GM12891 (cell line): Measurements from ENCODE around the gene GLCCI1.
"Not testable (repeated sequence)": the region's sequence is repeated elsewhere in the genome, so short reads cannot be mapped to it uniquely, and the experiment has no call there.

Experiments used
- DNase-seq: peaks from one replicate; pipeline ENCODE4 v3.0.0; 2011; ENCODE audit warnings: low spot score; ENCODE audit not compliant: insufficient read length
- FAIRE-seq: peaks from 2 replicates; lab custom pipeline; 2011; peaks lifted over from hg19 to GRCh38; lab: Jason Lieb, UNC
- PAX5 ChIP-seq: IDR thresholded peaks from 2 replicates; pipeline ENCODE4 v1.6.1; 2011; ENCODE audit warnings: low read length, moderate library complexity, mild to moderate bottlenecking; ENCODE audit not compliant: insufficient read depth, severe bottlenecking
- POLR2A ChIP-seq: IDR thresholded peaks from 2 replicates; pipeline ENCODE4 v1.6.1; 2011; ENCODE audit warnings: low read depth, low read length, control low read depth
- POLR2AphosphoS5 ChIP-seq: IDR thresholded peaks from 2 replicates; pipeline ENCODE4 v1.6.1; 2011; ENCODE audit warnings: low read depth, low read length, control low read depth
- POU2F2 ChIP-seq: IDR thresholded peaks from 2 replicates; pipeline ENCODE4 v1.6.1; 2011; ENCODE audit warnings: low read depth, mild to moderate bottlenecking, control low read depth, low read length, moderate library complexity
- SPI1 ChIP-seq: IDR thresholded peaks from 2 replicates; pipeline ENCODE4 v1.6.1; 2011; ENCODE audit warnings: low read depth, low read length, control low read depth
- TAF1 ChIP-seq: IDR thresholded peaks from 2 replicates; pipeline ENCODE4 v1.6.1; 2011; ENCODE audit warnings: low read depth, low read length, control low read depth

GLCCI1 gene

GRCh38 chr7:8082762-8083161 lies 114.2 kb downstream of the GLCCI1 start:
- TF ChIP-seq POLR2A = no peak
- TF ChIP-seq SPI1 = no peak
- TF ChIP-seq POLR2AphosphoS5 = no peak
- TF ChIP-seq POU2F2 = no peak
- no peak for TF ChIP-seq PAX5
- TF ChIP-seq TAF1 = no peak
- peak; percentile 48 for FAIRE-seq
- DNase-seq = no peak

DNA sequence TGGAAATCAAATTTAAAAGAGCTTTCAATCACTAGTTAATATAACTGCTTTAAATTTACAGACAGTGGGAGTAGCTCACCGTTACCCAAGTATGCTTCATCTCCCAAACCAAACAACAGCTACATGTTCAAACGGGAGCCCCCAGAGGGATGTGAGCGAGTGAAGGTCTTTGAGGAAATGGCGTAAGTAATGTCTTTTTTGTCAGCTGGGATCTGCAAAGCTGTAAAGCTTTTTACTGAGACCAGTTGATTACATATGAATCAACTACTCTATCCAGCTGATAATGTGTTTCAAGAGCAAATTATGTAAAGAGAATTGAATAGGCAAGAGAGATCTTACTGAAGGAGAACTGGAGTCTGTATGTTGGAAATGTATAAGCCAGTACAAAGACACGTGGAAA lies 116.2 kb downstream of the GLCCI1 start:
- TF ChIP-seq TAF1 = no peak
- no peak for TF ChIP-seq POLR2AphosphoS5
- TF ChIP-seq POLR2A = no peak
- no peak for TF ChIP-seq POU2F2
- no peak for TF ChIP-seq SPI1
- TF ChIP-seq PAX5 = no peak
- no peak for FAIRE-seq
- no peak for DNase-seq

- FAIRE-seq (no peak), DNase-seq (no peak)
- TF ChIP-seq POU2F2 = no peak
- TF ChIP-seq SPI1 = no peak
- TF ChIP-seq PAX5 = no peak
- no peak for TF ChIP-seq TAF1
- TF ChIP-seq POLR2AphosphoS5 = no peak
- no peak for TF ChIP-seq POLR2A
These were observed 116.8 kb downstream of the GLCCI1 start for GRCh38 chr7:8085420-8085819.

- no peak for FAIRE-seq
- TF ChIP-seq PAX5 (no peak), SPI1 (no peak), POLR2A (no peak), TAF1 (no peak), POLR2AphosphoS5 (no peak), POU2F2 (no peak)
These were observed 117.6 kb downstream of the GLCCI1 start for GRCh38 chr7:8086239-8086638.

DNA sequence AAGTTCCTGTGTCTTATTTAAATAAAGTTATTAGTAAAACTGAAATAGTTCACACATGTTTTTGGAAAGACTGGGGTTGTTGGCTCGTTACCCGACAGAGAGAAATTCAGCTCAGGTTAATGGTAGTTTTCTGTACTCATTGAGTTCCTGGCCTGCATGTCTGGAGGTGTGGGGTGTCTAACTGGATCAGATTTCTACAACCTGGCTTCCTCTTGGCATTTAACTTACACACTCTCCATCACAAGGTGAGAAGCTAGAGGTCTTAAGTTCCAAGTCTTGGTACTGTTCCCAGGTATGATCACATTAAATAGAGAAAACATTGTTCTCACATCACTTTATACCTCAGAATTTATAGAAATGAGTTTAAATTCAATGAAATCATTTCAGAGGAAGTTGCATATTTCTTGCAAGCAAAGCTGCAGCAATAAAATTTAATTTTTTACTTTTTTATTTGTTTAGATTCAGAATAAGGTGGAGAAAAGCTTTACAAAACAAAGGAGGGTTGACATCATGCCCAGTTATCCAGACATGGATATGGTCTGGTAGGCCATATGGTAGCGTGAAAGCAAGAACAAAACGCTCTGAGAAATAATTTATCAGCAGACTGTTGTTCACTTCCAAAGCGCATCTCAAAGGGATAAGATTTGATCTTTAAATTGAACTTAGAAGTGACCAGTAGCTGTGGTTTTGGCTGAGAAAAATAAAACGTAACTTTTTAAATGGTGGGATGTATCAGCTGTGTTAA lies 120.6 kb downstream of the GLCCI1 start:
- TF ChIP-seq PAX5 (no peak), SPI1 (no peak), POLR2AphosphoS5 (no peak), TAF1 (no peak), POU2F2 (no peak), POLR2A (no peak)
- FAIRE-seq (no peak), DNase-seq (no peak)

More at GRCh38 chr7:8086239-8086638, 117.6 kb downstream of the GLCCI1 start:
- DNase-seq = no peak

DNA sequence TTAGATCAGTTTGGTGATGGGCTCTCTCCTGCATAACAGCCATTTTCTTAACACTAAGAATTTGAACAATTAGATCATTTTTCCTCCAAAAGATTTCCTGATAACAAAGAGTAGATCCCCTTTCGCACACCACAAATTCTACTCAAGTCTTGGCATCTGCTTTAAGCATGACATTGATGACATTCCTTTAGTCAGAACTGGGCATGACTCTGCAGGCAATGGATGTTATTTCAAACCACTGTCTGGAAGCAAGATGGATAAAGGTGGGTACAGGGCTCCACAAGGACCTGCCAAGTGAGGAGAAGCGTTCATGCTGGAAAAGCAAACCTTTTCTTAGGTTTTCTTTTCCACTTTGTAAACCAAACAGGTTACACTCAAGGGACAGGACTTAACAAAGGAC lies 123.5 kb downstream of the GLCCI1 start:
- no peak for TF ChIP-seq SPI1
- TF ChIP-seq PAX5 = no peak
- no peak for TF ChIP-seq POLR2AphosphoS5
- TF ChIP-seq TAF1 = no peak
- no peak for TF ChIP-seq POLR2A
- TF ChIP-seq POU2F2 = no peak
- no peak for FAIRE-seq
- no peak for DNase-seq

GRCh38 chr7:8094164-8095140 lies 125.9 kb downstream of the GLCCI1 start:
- TF ChIP-seq POLR2A = no peak
- TF ChIP-seq TAF1 = no peak
- no peak for TF ChIP-seq POLR2AphosphoS5
- no peak for TF ChIP-seq POU2F2
- FAIRE-seq (no peak), DNase-seq (no peak)

DNA sequence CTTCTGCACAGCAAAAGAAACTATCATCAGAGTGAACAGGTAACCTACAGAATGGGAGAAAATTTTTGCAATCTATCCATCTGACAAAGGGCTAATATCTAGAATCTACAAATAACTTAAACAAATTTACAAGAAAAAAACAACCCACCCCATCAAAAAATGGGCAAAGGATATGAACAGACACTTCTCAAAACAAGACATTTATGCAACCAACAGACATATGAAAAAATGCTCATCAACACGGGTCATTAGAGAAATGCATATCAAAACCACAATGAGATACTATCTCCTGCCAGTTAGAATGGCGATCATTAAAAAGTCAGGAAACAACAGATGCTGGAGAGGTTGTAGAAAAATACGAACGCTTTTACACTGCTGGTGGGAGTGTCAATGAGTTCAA lies 132.7 kb downstream of the GLCCI1 start:
- FAIRE-seq = not testable (repeated sequence)

DNA sequence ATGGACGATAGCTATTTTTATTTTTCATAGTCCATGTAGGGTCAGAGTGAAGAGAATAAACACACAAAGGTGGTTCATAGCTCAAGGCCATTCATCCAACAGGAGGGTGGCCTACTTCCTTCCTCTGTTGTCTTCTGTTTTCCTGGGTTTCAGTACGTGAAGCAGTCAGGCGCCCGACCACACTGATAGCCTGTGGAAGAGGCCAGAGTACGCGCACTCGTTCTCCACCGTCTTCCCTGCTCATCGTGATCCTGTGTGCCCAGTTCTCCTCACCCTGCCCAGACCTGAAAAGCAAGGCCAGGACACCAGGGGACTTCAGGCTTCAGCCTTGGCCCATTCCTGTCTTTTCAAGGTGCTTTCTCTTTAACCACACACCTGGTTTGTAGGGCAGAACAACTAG lies 134.7 kb downstream of the GLCCI1 start:
- FAIRE-seq = no peak
- no peak for TF ChIP-seq POU2F2
- TF ChIP-seq POLR2A = no peak
- TF ChIP-seq PAX5 = no peak
- TF ChIP-seq SPI1 = no peak
- TF ChIP-seq POLR2AphosphoS5 = no peak
- no peak for TF ChIP-seq TAF1
- DNase-seq = no peak

More for the DNA sequence above, 132.7 kb downstream of the GLCCI1 start:
- not testable (repeated sequence) for DNase-seq
